Tibial nerve (tissue), 4 donors: ENCODE data around the gene TRIM52. TPM values are rescaled to one million over a fixed set of nuclear protein-coding genes. Genes with fewer than 3 reads are reported as not detected.

ENCODE experiments used
- DNase-seq, 2 donors: peaks; one replicate each; pipeline ENCODE4 v3.0.0-alpha.2; 2019; ENCODE audit warnings: low spot score in 2 of 2
- H3K27ac ChIP-seq, 4 donors: fragments of 200-600 bp; sonication (generic) in 3 of 4; one replicate each; pipeline ENCODE4 v1.5.1; 2017 to 2019; ENCODE audit warnings: mild to moderate bottlenecking in 1 of 4
- H3K27me3 ChIP-seq, 2 donors: fragments of 200-600 bp; sonication (generic) in 1 of 2; one replicate each; pipeline versions ENCODE4 v1.5.1 to v1.6.0; 2017 to 2019
- H3K36me3 ChIP-seq, 3 donors: fragments of 200-600 bp; sonication (generic); one replicate each; pipeline ENCODE4 v1.5.1; 2018 to 2019
- H3K4me1 ChIP-seq, 4 donors: fragments of 200-600 bp; sonication (generic) in 3 of 4; one replicate each; pipeline ENCODE4 v1.5.1; 2017 to 2019
- H3K4me3 ChIP-seq, 4 donors: fragments of 200-600 bp; sonication (generic) in 3 of 4; one replicate each; pipeline ENCODE4 v1.5.1; 2017 to 2019; ENCODE audit warnings: mild to moderate bottlenecking in 1 of 4, moderate library complexity in 1 of 4
- H3K9me3 ChIP-seq, 4 donors: fragments of 200-600 bp; sonication (generic) in 3 of 4; one replicate each; pipeline ENCODE4 v1.5.1; 2017 to 2019
- CTCF ChIP-seq, 5 experiments: fragments of 200-600 bp in 3 of 5; fragments of 450-650 bp in 2 of 5; sonication (generic) in 3 of 5; IDR thresholded peaks; one replicate each; pipeline ENCODE4 v1.5.1; 2016 to 2019; ENCODE audit warnings: antibody characterized with exemption in 5 of 5, mild to moderate bottlenecking in 3 of 5, moderate library complexity in 2 of 5
- EP300 ChIP-seq, 2 donors: sonication (generic); formaldehyde crosslinking; IDR thresholded peaks; one replicate each; pipeline ENCODE4 v1.6.1; 2017; ENCODE audit warnings: antibody characterized with exemption in 2 of 2, mild to moderate bottlenecking in 1 of 2
- POLR2A ChIP-seq, 2 donors: fragments of 450-650 bp; IDR thresholded peaks; one replicate each; pipeline ENCODE4 v1.6.1; 2017; ENCODE audit warnings: antibody characterized with exemption in 2 of 2, mild to moderate bottlenecking in 2 of 2, moderate library complexity in 2 of 2
- WGBS, 2 donors: methylation state at CpG; one replicate each; pipeline ENCODE4 v1.1.5; 2018; 5-methylcytosine and 5-hydroxymethylcytosine counted together
- total RNA-seq, 4 donors: library from RNA; depleted of rRNA; stranded (reverse); fragments of >200 nt; gene quantifications; one replicate each; pipeline ENCODE4 v1.1.0, GENCODE V29; 2016

TRIM52 gene
- total RNA-seq, 4 donors from 2014 or later = 12.3 to 20.3 (median 16.4) TPM

DNA sequence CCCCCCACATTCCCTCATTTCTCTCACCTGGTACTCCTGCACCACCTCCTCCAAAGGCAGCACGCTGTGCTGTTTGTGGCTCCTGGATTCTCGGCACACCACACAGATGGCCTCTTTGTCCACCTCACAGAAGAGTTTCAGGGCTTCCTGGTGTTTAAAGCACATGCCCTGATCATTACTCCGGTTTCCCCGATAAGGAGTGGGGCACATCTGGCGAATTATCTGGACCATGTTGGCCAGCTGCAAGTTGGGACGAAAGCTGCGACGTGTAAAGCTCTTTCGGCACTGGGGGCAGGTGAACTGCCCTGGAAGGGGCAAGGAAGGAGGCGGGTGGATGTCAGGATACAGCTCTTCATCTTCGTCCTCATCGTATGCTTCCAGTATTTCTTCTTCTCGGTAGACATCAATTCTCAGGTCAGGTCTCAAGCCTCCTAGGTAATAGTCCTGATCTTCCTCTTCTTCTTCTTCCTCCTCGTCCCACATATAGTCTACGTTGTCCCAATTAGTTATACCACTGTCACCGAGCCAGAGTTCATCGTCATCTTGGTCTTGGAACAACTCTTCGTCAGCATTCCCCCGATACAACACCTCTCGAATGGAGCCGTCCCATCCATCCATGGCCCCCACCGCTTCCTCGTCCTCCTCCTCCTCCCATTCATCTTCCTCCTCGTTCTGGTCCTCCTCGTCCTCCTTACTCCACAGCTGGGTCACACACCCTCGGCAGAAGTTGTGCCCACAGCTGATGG, 796 bp downstream of the TRIM52 start:
- peak overlapping the region; percentile 55 to 93 (median 82) for H3K4me3 ChIP-seq
- H3K27me3 ChIP-seq = no peaks in the 10 kb centered on the region
- H3K4me1 ChIP-seq = peaks cover 0 to 67% (median 39%) of the 10 kb centered on the region in 4 donors
- H3K9me3 ChIP-seq = no peaks in the 10 kb centered on the region
- no peak for DNase-seq
- peaks cover 0 to 16% (median 0%) of the 10 kb centered on the region in 3 donors for H3K36me3 ChIP-seq
- no peak for TF ChIP-seq CTCF (IDR thresholded peaks at IDR 0.05)
- no peak for TF ChIP-seq POLR2A (IDR thresholded peaks at IDR 0.05)
- peak overlapping the region; percentile 77 to 100 (median 98) for H3K27ac ChIP-seq
- 2 to 3% methylated on average over 26 of the region's 26 CpGs for WGBS, 2 donors

DNA sequence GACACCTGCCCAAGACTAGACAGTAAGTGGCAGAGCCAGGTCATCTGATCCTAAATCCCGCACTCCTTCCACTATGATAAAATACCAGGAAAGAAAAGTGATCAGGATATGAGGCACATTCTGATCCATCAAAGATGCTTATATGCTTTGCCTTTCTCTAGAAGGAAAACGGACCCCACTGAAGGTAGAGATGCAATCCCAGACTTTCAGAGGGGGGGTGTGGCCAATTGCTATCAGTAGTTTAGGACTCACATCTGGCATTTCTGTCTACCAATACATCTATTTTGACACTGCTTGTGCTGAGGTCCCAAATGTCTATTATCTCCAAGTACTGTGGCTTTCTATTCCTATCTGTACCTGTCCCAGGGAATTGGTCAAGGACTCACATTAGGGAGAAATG, 1.7 kb downstream of the TRIM52 start:
- DNase-seq = no peak
- peaks cover 0 to 75% (median 39%) of the 10 kb centered on the region in 4 donors for H3K4me1 ChIP-seq
- H3K36me3 ChIP-seq = peaks cover 0 to 15% (median 0%) of the 10 kb centered on the region in 3 donors
- no peaks in the 10 kb centered on the region for H3K27me3 ChIP-seq
- no peaks in the 10 kb centered on the region for H3K9me3 ChIP-seq
- 44 to 46% methylated on average over 2 of the region's 2 CpGs for WGBS, 2 donors
- peak overlapping the region in 2 of 4 donors; percentile 97 to 100 for H3K27ac ChIP-seq
- H3K4me3 ChIP-seq = peak overlapping the region; percentile 55 to 93 (median 82)
- TF ChIP-seq POLR2A (IDR thresholded peaks at IDR 0.05) (no peak), EP300 (IDR thresholded peaks at IDR 0.05) (no peak), CTCF (IDR thresholded peaks at IDR 0.05) (no peak)

DNA sequence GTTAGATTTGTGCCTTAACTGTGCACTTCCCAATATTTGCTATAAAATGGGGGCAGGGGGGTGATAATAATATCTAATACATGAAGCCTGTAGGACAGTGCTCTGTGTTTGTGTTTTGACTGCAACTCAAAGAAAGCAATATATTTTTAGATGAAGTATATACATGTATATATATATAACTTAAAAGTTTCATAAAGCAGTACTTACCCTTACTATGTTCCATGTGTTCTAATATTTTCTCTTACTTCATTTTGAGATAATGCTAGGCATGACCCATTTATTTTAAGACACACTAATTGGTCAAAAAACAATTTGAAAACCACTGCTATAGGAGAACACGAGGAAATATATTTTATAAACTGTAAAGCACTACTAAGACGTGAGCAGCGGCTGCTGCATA, 2.4 kb downstream of the TRIM52 start:
- WGBS, 2 donors = 50 to 51% methylated on average over 3 of the region's 3 CpGs
- peaks cover 0 to 82% (median 39%) of the 10 kb centered on the region in 4 donors for H3K4me1 ChIP-seq
- no peak overlapping the region for H3K27ac ChIP-seq
- peak overlapping the region in 2 of 4 donors; percentile 75 to 90 for H3K4me3 ChIP-seq
- H3K9me3 ChIP-seq = no peaks in the 10 kb centered on the region
- H3K36me3 ChIP-seq = peaks cover 0 to 15% (median 0%) of the 10 kb centered on the region in 3 donors
- no peak for DNase-seq
- no peaks in the 10 kb centered on the region for H3K27me3 ChIP-seq
- no peak for TF ChIP-seq POLR2A (IDR thresholded peaks at IDR 0.05)

DNA sequence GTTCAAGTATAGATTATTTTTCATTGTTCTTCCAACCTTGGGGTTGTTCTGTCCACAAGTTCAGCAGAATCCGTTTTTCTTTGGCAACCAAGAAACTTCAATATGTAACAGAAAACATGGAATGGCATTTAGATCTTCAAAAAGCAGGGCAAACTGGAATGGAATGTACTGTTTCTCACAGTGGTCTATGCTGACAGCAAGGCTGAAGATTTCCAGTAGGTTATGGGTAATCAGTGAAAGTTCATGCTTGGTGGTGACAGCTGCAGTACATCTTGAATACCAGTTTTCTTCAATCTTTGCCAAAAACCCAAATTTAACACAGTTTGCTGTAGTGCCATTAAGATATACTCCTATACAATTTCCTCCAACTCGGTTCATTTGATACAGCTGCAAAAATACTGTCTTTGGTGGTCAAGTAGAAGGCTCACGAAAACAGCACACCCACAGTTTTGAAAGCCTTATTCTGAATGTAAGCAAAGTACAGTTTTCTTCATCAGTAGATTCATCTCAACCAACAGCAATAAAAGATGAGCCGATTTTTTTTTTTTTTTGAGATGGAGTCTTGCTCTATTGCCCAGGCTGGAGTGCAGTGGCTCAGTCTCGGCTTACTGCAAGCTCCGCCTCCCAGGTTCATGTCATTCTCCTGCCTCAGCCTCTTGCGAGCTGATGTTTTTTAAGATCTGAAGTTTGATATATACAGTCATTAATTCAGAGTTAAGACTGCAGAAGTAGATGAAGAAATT, 4.9 kb downstream of the TRIM52 start:
- Histone ChIP-seq H3K36me3 (peaks cover 0 to 22% (median 0%) of the 10 kb centered on the region in 3 donors), H3K9me3 (no peaks in the 10 kb centered on the region), H3K27ac (no peak overlapping the region), H3K27me3 (no peaks in the 10 kb centered on the region), H3K4me1 (peaks cover 0 to 96% (median 37%) of the 10 kb centered on the region in 4 donors), H3K4me3 (no peak overlapping the region)
- WGBS, 2 donors = 73 to 77% methylated on average over 7 of the region's 7 CpGs
- TF ChIP-seq EP300 (IDR thresholded peaks at IDR 0.05) (no peak), CTCF (IDR thresholded peaks at IDR 0.05) (no peak), POLR2A (IDR thresholded peaks at IDR 0.05) (no peak)
- no peak for DNase-seq

GRCh38 chr5:181255276-181255675, 5.7 kb downstream of the TRIM52 start:
- Histone ChIP-seq H3K4me3 (no peak overlapping the region), H3K4me1 (peaks cover 0 to 100% (median 41%) of the 10 kb centered on the region in 4 donors), H3K27ac (no peak overlapping the region), H3K9me3 (no peaks in the 10 kb centered on the region), H3K27me3 (no peaks in the 10 kb centered on the region), H3K36me3 (peaks cover 0 to 22% (median 0%) of the 10 kb centered on the region in 3 donors)
- DNase-seq = no peak
- WGBS, 2 donors = 35 to 59% methylated on average over 1 of the region's 1 CpG
- TF ChIP-seq POLR2A (IDR thresholded peaks at IDR 0.05) (no peak), CTCF (IDR thresholded peaks at IDR 0.05) (no peak), EP300 (IDR thresholded peaks at IDR 0.05) (no peak)
